SK-N-SH (cell line): ENCODE data around the gene NOTCH1.

Experiments
- EP300 ChIP-seq, 2 experiments: IDR thresholded peaks; 2 replicates each; pipeline versions ENCODE4 v1.4.0 to v1.6.1; 2012; ENCODE audit warnings: borderline replicate concordance in 1 of 2, low read depth in 1 of 2, low read length in 1 of 2
- JUND ChIP-seq: IDR thresholded peaks from 2 replicates; pipeline ENCODE4 v1.4.0; 2012

DNA sequence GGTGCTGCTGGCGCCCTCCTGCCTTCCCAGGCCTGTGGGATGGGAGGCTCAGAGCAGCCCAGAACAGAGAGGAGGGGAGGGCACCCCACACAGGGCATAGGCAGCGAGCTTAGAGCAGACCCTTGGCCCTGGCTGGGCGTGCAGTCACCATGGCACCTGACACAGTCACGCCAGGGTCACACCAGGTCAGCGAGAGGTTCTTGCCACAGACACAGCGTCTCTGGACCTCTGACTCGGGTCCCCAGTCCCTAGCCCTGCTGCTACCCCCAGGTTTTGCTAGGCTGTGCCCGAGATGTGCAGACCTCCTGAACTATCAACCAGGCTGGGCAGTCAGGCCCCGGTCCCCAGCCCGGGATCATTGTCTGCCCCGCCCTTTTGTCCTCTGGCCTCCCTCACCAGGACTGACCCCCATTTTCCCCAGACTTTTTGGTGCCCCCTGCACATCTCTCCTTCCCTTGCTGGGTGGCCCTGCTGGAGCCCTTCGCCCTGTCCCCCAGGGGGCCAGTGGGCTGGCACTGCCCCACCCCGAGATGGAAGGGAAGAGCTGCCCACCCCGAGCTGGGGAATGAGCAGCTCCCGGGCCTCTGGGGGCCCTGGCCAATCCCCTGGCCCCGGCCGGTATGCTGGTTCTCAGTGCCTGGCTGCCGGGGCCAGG, 24.5 kb upstream of the NOTCH1 start:
- TF ChIP-seq JUND, result no peak
- no peak for TF ChIP-seq EP300 (IDR thresholded peaks at IDR 0.05; ENCODE audit: borderline replicate concordance in 1 of 2, low read depth in 1 of 2, low read length in 1 of 2)
